K562 (cell line): Measurements from ENCODE around the gene STK31. TPM values are rescaled to one million over a fixed set of nuclear protein-coding genes. Genes with fewer than 3 reads are reported as not detected.

ENCODE experiments used
- ATAC-seq: fragments of 200-7000 bp; cut with Tn5 transposase; 3 replicates; pipeline ENCODE4 v1.9.1; 2020; ENCODE audit warnings: moderate library complexity
- BruUV-seq: library from RNA; stranded (reverse); fragments of 400-500 nt; replicated peaks from 2 replicates; lab custom pipeline; 2021; lab: Mats Ljungman, UMichigan
- CTCF ChIA-PET: fragments of 300-600 bp; formaldehyde crosslinking; extraction: SDS; loops from one replicate; lab custom pipeline; 2021; ENCODE audit warnings: low intra/inter-chr PET ratio; lab: Yijun Ruan, JAX
- POLR2A ChIA-PET: fragments of 300-600, 350-650 bp; sonication (Branson Sonifier 250); formaldehyde crosslinking; extraction: SDS; loops from one replicate; lab custom pipeline; 2021; ENCODE audit warnings: antibody characterized with exemption, inconsistent platforms; lab: Yijun Ruan, JAX
- DNase-seq, 4 experiments: peaks; one replicate each; pipeline versions ENCODE4 v3.0.0 to v3.0.0-alpha.2; 2011 to 2018; ENCODE audit warnings: low spot score in 3 of 4, mixed read lengths in 3 of 4; ENCODE audit errors: extremely low read depth in 1 of 4
- FAIRE-seq: peaks from 2 replicates; lab custom pipeline; 2011; peaks lifted over from hg19 to GRCh38; lab: Jason Lieb, UNC
- H2AFZ ChIP-seq: 2 replicates; pipeline ENCODE4 v1.6.0; 2011; ENCODE audit warnings: low read depth, low read length, control low read depth, inconsistent platforms
- H3K27ac ChIP-seq: fragments of 200-600 bp; 3 replicates; pipeline ENCODE4 v1.8.0; 2011; ENCODE audit warnings: low read depth, mild to moderate bottlenecking, control low read depth, inconsistent platforms, low read length, moderate library complexity, mixed read lengths; ENCODE audit errors: extremely low read depth
- H3K27me3 ChIP-seq, 2 experiments: fragments of 300-600 bp in 1 of 2; 2 replicates in 1 of 2; 3 replicates in 1 of 2; pipeline versions ENCODE4 v1.6.0 to v1.8.0; 2011; ENCODE audit warnings: inconsistent platforms in 2 of 2, low read length in 2 of 2, mild to moderate bottlenecking in 1 of 2, mixed read lengths in 1 of 2, moderate library complexity in 1 of 2; ENCODE audit not compliant: control insufficient read depth in 2 of 2, insufficient read depth in 2 of 2
- H3K36me3 ChIP-seq: fragments of 300-600 bp; 3 replicates; pipeline ENCODE4 v1.8.0; 2011; ENCODE audit warnings: mild to moderate bottlenecking, low read length, inconsistent platforms; ENCODE audit not compliant: control insufficient read depth, insufficient read depth
- H3K4me1 ChIP-seq, 2 experiments: fragments of 200-600 bp in 1 of 2; replicated peaks in 1 of 2; 2 replicates in 1 of 2; 3 replicates in 1 of 2; pipeline versions ENCODE4 v1.5.1 to v1.8.0; 2011; ENCODE audit warnings: inconsistent platforms in 2 of 2, low read length in 2 of 2, mild to moderate bottlenecking in 1 of 2, mixed read lengths in 1 of 2, moderate library complexity in 1 of 2; ENCODE audit not compliant: control insufficient read depth in 2 of 2, insufficient read depth in 2 of 2
- H3K4me2 ChIP-seq: 2 replicates; pipeline ENCODE4 v1.6.1; 2011; ENCODE audit warnings: low read length, control low read depth, inconsistent platforms, mixed read lengths; ENCODE audit not compliant: insufficient read depth
- H3K4me3 ChIP-seq: fragments of 200-600 bp; sonication (generic), shearing (Covaris generic); 2 replicates; pipeline ENCODE4 v1.5.1; 2016; ENCODE audit warnings: control low read depth, inconsistent platforms
- H3K79me2 ChIP-seq: fragments of 200-600 bp; 3 replicates; pipeline ENCODE4 v1.8.0; 2011; ENCODE audit warnings: low read length, inconsistent platforms; ENCODE audit not compliant: control insufficient read depth, insufficient read depth
- H3K9ac ChIP-seq, 2 experiments: 2 replicates each; pipeline versions ENCODE4 v1.6.0 to v1.6.1; 2011; ENCODE audit warnings: low read depth in 2 of 2, low read length in 2 of 2, control low read depth in 1 of 2, inconsistent platforms in 1 of 2, mild to moderate bottlenecking in 1 of 2, mixed read lengths in 1 of 2; ENCODE audit not compliant: insufficient read depth in 1 of 2
- H3K9me1 ChIP-seq: one replicate; pipeline ENCODE4 v1.6.0; 2011; ENCODE audit warnings: inconsistent platforms, mild to moderate bottlenecking, low read length, moderate library complexity; ENCODE audit not compliant: control insufficient read depth, insufficient read depth
- H3K9me3 ChIP-seq: replicated peaks from 2 replicates; pipeline ENCODE4 v1.5.1; 2011; ENCODE audit warnings: low read depth, low read length, inconsistent platforms; ENCODE audit not compliant: control insufficient read depth, insufficient read depth
- H4K20me1 ChIP-seq: replicated peaks from 2 replicates; pipeline ENCODE4 v1.6.1; 2011; ENCODE audit warnings: low read length, inconsistent platforms, mixed read lengths; ENCODE audit not compliant: control insufficient read depth, insufficient read depth
- ATF3 ChIP-seq, 2 experiments: fragments of 450-650 bp in 1 of 2; sonication (generic) in 1 of 2; formaldehyde crosslinking in 1 of 2; IDR thresholded peaks in 1 of 2; conservative IDR thresholded peaks in 1 of 2; 2 replicates each; pipeline versions ENCODE4 v1.6.1 to v1.8.1; 2016 to 2023; ENCODE audit warnings: mild to moderate bottlenecking in 2 of 2, moderate library complexity in 2 of 2, inconsistent platforms in 1 of 2, missing genetic modification reagents in 1 of 2
- CREB5 ChIP-seq: fragments of 250-450 bp; sonication (Bioruptor Pico); IDR thresholded peaks from 2 replicates; pipeline ENCODE4 v1.5.0; 2020; ENCODE audit warnings: mild to moderate bottlenecking
- GTF2F1 ChIP-seq: IDR thresholded peaks from 2 replicates; pipeline ENCODE4 v1.6.1; 2011; ENCODE audit warnings: low read depth, low read length, improper control_type of control experiment
- HBP1 ChIP-seq: fragments of 450-650 bp; formaldehyde crosslinking; IDR thresholded peaks from 2 replicates; pipeline ENCODE4 v1.4.0; 2022; ENCODE audit warnings: missing genetic modification characterization
- IRF9 ChIP-seq: fragments of 450-650 bp; IDR thresholded peaks from 2 replicates; pipeline ENCODE4 v1.6.1; 2016; ENCODE audit warnings: missing biosample characterization, missing genetic modification characterization
- KDM2B ChIP-seq: fragments of 250-450 bp; sonication (Bioruptor Pico); IDR thresholded peaks from 2 replicates; pipeline ENCODE4 v1.8.0; 2021; ENCODE audit warnings: mild to moderate bottlenecking, moderate library complexity
- L3MBTL2 ChIP-seq: fragments of 450-650 bp; IDR thresholded peaks from 2 replicates; pipeline ENCODE4 v1.6.1; 2016; ENCODE audit warnings: mild to moderate bottlenecking, moderate library complexity
- MXI1 ChIP-seq: IDR thresholded peaks from 2 replicates; pipeline ENCODE4 v1.6.1; 2011; ENCODE audit warnings: low read depth, mild to moderate bottlenecking, improper control_type of control experiment, low read length
- RBM14 ChIP-seq: fragments of 200-400 bp; formaldehyde crosslinking; IDR thresholded peaks from 2 replicates; pipeline ENCODE4 v1.6.1; 2018; ENCODE audit warnings: low read depth, mild to moderate bottlenecking, low read length, moderate library complexity, borderline replicate concordance; ENCODE audit not compliant: insufficient read depth
- STAT5B ChIP-seq: fragments of 250-450 bp; sonication (Bioruptor Pico); IDR thresholded peaks from 2 replicates; pipeline ENCODE4 v1.8.0; 2021; ENCODE audit warnings: mild to moderate bottlenecking, inconsistent platforms
- TARDBP ChIP-seq: fragments of 450-650 bp; IDR thresholded peaks from 2 replicates; pipeline ENCODE4 v1.6.1; 2016
- ZHX1 ChIP-seq: fragments of 150-350 bp; conservative IDR thresholded peaks from 2 replicates; pipeline ENCODE4 v1.6.1; 2014; ENCODE audit warnings: low read length
- ZNF668 ChIP-seq: fragments of 250-450 bp; sonication (Bioruptor Pico); IDR thresholded peaks from 2 replicates; pipeline ENCODE4 v1.8.0; 2022; ENCODE audit warnings: mild to moderate bottlenecking, inconsistent platforms
- ZNF79 ChIP-seq: fragments of 250-450 bp; sonication (Bioruptor Pico); IDR thresholded peaks from 2 replicates; pipeline ENCODE4 v1.4.0; 2020; ENCODE audit warnings: low read depth, mild to moderate bottlenecking, moderate library complexity
- WGBS: fragments of 100-300 bp; shearing (Covaris generic); methylation state at CpG from one replicate; pipeline ENCODE4 v1.1.6; 2016; ENCODE audit warnings: low coverage, mixed read lengths; ENCODE audit not compliant: insufficient coverage; ENCODE audit errors: missing lambda C conversion rate; 5-methylcytosine and 5-hydroxymethylcytosine counted together
- in situ Hi-C: fragments of 300-500 bp; cut with MboI; formaldehyde crosslinking; loops from 4 replicates; pipeline ENCODE4 v1.15.0; 2018; ENCODE audit warnings: inconsistent platforms, mixed read lengths
- intact Hi-C: fragments of 100-400 bp; cut with micrococcal nuclease; formaldehyde crosslinking; loops from 2 replicates; pipeline ENCODE4 v1.14.2; 2022
- polyA plus RNA-seq, 8 experiments: library from polyadenylated mRNA; depleted of rRNA in 4 of 8; stranded (reverse) in 5 of 8; unstranded in 3 of 8; fragments of >200 nt; fragmentation: Nextera tagmentation in 2 of 8; fragmentation: Illumina TruSeq in 1 of 8; extraction: Ambion mirVana in 2 of 8; extraction: Trizol in 1 of 8; gene quantifications; 2 replicates each; pipeline versions ENCODE4 v1.2.1 to v1.2.3, GENCODE V29; 2011 to 2014; ENCODE audit warnings: inconsistent platforms in 1 of 8, missing spikeins in 1 of 8
- total RNA-seq, 7 experiments: library from RNA; depleted of rRNA in 6 of 7; stranded (reverse); fragments of >200 nt in 6 of 7; fragmentation: Illumina TruSeq in 2 of 7; extraction: Trizol in 2 of 7; gene quantifications; 2 replicates each; pipeline versions ENCODE4 v1.2.1 to v1.2.3, GENCODE V29; 2011 to 2021; ENCODE audit warnings: low replicate concordance in 1 of 7

STK31 gene
- total and polyA plus RNA-seq, 9 of the 15 experiments (the other 6 are each of a cell fraction or from before 2014, with no cell fraction given): 0.09 to 1.2 (median 0.26) TPM

GRCh38 chr7:23864973-23865372 lies 155.0 kb downstream of the STK31 start (continued):
- TF ChIP-seq ATF3 (IDR thresholded peaks at IDR 0.05) (peak; percentile 83), ATF3 (CRISPR knock-in tag; conservative IDR thresholded peaks at IDR 0.05) (no peak), IRF9 (no peak)
- TF ChIP-seq, all 486 proteins: peak for 4

GRCh38 chr7:23873306-23873705 lies 163.3 kb downstream of the STK31 start:
- CTCF ChIA-PET: no interaction called here
- in situ Hi-C loops: no loop called here
- H3K4me1 ChIP-seq: no peaks in the 10 kb centered on the region
- TF ChIP-seq MXI1 (no peak), KDM2B (CRISPR knock-in tag) (no peak), STAT5B (CRISPR knock-in tag) (no peak), HBP1 (CRISPR knock-in tag) (no peak), ZNF668 (no peak), GTF2F1 (no peak), L3MBTL2 (no peak), CREB5 (CRISPR knock-in tag) (no peak), TARDBP (no peak), RBM14 (no peak), ZHX1 (no peak), ZNF79 (CRISPR knock-in tag) (no peak)

More at GRCh38 chr7:23873306-23873705, 163.3 kb downstream of the STK31 start:
- Histone ChIP-seq H3K27ac (no peak overlapping the region), H3K4me2 (no peak overlapping the region), H3K79me2 (no peaks in the 10 kb centered on the region), H4K20me1 (no peaks in the 10 kb centered on the region), H3K27me3 (no peaks in the 10 kb centered on the region), H3K9ac (no peak overlapping the region), H3K4me3 (no peak overlapping the region), H2AFZ (no peak overlapping the region), H3K9me1 (no peaks in the 10 kb centered on the region), H3K9me3 (no peaks in the 10 kb centered on the region), H3K36me3 (no peaks in the 10 kb centered on the region)
- no peak for DNase-seq
- ATAC-seq: no peak
- POLR2A ChIA-PET: interaction anchor here (0.8 kb wide), 1 partner anchor 71 kb away, joined by 3 read pairs; no protein-coding TSS in a partner anchor
- 0% methylated on average over 1 of the region's 1 CpG for WGBS
- no peak for FAIRE-seq
- BruUV-seq: no TSS peak
- intact Hi-C loops: no loop called here
